Measurements from ENCODE around the gene NFKBIA. TPM values are rescaled to one million over a fixed set of nuclear protein-coding genes. Genes with fewer than 3 reads are reported as not detected.
"Not testable (repeated sequence)": the region's sequence is repeated elsewhere in the genome, so short reads cannot be mapped to it uniquely, and the experiment has no call there.

The NFKBIA gene
- total RNA-seq, 1 donor from 2014 or later, result 41.9 TPM

DNA sequence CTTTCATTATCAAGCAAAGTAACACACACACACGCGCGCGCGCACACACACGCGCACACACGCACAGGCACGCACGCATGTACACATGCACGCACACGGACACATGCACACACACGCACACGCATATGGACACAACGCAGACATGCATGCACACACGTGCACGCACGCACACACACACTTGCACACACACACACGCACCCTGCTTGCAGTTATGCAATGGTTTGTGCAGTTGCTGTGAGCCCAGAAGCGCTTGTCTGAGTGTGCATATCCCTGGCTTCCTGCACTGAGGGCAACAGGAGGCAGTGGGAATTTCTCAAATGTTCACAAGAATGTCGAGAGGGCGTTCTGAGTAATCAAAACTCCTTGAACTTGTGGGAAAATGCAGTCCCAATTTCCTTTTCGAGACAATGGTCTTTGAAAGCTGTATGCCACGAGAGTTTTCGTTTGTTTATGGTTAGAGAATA lies 41.6 kb downstream of the NFKBIA start:
- H3K36me3 Mint-ChIP-seq (ENCODE audit: low read depth, unreplicated experiment), result no peaks in the 10 kb centered on the region
- H3K4me3 Mint-ChIP-seq (ENCODE audit: unreplicated experiment), result no peak overlapping the region
- DNase-seq (ENCODE audit: low spot score), result no peak
- H3K27ac Mint-ChIP-seq (ENCODE audit: unreplicated experiment), result peak overlapping the region; percentile 24
- H3K4me1 Mint-ChIP-seq (ENCODE audit: unreplicated experiment), result peaks cover 24% of the 10 kb centered on the region
- H3K27me3 Mint-ChIP-seq (ENCODE audit: unreplicated experiment), result peaks cover 6% of the 10 kb centered on the region
- TF ChIP-seq, protein P1, sequence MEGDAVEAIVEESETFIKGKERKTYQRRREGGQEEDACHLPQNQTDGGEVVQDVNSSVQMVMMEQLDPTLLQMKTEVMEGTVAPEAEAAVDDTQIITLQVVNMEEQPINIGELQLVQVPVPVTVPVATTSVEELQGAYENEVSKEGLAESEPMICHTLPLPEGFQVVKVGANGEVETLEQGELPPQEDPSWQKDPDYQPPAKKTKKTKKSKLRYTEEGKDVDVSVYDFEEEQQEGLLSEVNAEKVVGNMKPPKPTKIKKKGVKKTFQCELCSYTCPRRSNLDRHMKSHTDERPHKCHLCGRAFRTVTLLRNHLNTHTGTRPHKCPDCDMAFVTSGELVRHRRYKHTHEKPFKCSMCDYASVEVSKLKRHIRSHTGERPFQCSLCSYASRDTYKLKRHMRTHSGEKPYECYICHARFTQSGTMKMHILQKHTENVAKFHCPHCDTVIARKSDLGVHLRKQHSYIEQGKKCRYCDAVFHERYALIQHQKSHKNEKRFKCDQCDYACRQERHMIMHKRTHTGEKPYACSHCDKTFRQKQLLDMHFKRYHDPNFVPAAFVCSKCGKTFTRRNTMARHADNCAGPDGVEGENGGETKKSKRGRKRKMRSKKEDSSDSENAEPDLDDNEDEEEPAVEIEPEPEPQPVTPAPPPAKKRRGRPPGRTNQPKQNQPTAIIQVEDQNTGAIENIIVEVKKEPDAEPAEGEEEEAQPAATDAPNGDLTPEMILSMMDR (IDR thresholded peaks at IDR 0.05; ENCODE audit: unreplicated experiment), result no peak
- no peaks in the 10 kb centered on the region for H3K9me3 Mint-ChIP-seq (ENCODE audit: unreplicated experiment)

DNA sequence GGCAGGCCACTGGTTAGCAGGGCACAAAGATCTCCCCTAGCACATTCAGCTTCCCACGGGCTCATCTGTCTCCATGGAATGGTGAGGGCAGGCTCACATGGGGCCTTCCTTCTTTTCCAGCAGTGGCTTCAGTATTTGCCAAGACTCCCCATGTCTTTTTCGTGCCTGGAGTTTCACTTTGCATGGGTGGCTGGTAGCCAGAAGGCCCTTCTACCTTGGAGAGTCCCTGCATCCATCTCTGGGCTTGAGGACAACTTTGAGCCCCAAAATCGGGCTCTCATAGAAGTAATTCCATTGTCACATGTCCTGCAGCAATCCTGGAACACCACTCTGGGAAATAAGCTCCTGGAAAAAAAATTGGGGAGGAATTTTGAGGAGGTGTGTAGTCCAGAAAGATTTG lies 42.1 kb downstream of the NFKBIA start:
- no peak for DNase-seq (ENCODE audit: low spot score)
- Mint-ChIP-seq H3K36me3 (ENCODE audit: low read depth, unreplicated experiment) (no peaks in the 10 kb centered on the region), H3K4me1 (ENCODE audit: unreplicated experiment) (peaks cover 19% of the 10 kb centered on the region), H3K27ac (ENCODE audit: unreplicated experiment) (no peak overlapping the region), H3K9me3 (ENCODE audit: unreplicated experiment) (no peaks in the 10 kb centered on the region), H3K27me3 (ENCODE audit: unreplicated experiment) (peaks cover 6% of the 10 kb centered on the region), H3K4me3 (ENCODE audit: unreplicated experiment) (no peak overlapping the region)
- TF ChIP-seq, protein P1 (IDR thresholded peaks at IDR 0.05; ENCODE audit: unreplicated experiment), result no peak

DNA sequence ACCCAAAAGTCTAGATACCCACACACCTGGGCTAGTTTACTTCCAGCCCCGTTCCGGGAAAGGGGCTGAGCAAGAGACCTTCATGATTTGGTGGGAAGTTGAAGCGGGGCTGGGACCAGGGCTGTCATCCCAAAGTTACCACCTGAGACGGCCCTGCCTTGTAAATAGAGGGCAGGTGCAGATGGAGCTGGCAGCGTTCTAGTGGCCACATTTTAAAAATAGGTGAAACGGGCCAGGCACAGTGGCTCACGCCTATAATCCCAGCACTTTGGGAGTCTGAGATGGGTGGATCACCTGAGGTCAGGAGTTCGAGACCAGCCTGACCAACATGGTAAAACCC lies 43.4 kb downstream of the NFKBIA start:
- TF ChIP-seq, protein P1 (IDR thresholded peaks at IDR 0.05; ENCODE audit: unreplicated experiment), result no peak
- Mint-ChIP-seq H3K27ac (ENCODE audit: unreplicated experiment) (no peak overlapping the region), H3K4me3 (ENCODE audit: unreplicated experiment) (no peak overlapping the region), H3K9me3 (ENCODE audit: unreplicated experiment) (no peaks in the 10 kb centered on the region), H3K4me1 (ENCODE audit: unreplicated experiment) (peaks cover 16% of the 10 kb centered on the region), H3K27me3 (ENCODE audit: unreplicated experiment) (peaks cover 6% of the 10 kb centered on the region), H3K36me3 (ENCODE audit: low read depth, unreplicated experiment) (no peaks in the 10 kb centered on the region)
- DNase-seq (ENCODE audit: low spot score), result no peak

DNA sequence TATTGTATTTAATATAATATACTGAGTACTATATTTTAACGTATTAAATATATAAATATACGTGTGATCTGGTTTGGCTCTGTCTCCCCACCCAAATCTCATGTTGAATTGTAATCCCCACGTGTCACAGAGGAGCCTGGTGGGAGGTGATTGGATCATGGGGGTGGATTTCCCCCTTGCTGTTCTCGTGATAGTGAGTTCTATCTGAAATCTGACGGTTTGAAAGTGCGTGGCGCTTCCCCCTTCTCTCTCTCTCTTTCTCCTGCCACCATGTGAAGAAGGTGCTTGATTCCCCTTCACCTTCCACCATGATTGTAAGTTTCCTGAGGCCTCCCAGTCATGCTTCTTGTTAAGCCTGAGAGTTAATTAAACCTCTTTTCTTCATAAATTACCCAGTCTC lies 44.9 kb downstream of the NFKBIA start:
- H3K36me3 Mint-ChIP-seq (ENCODE audit: low read depth, unreplicated experiment); H3K27me3 Mint-ChIP-seq (ENCODE audit: unreplicated experiment); H3K9me3 Mint-ChIP-seq (ENCODE audit: unreplicated experiment); DNase-seq (ENCODE audit: low spot score); H3K27ac Mint-ChIP-seq (ENCODE audit: unreplicated experiment); H3K4me3 Mint-ChIP-seq (ENCODE audit: unreplicated experiment): not testable (repeated sequence)
- peaks cover 19% of the 10 kb centered on the region for H3K4me1 Mint-ChIP-seq (ENCODE audit: unreplicated experiment)

DNA sequence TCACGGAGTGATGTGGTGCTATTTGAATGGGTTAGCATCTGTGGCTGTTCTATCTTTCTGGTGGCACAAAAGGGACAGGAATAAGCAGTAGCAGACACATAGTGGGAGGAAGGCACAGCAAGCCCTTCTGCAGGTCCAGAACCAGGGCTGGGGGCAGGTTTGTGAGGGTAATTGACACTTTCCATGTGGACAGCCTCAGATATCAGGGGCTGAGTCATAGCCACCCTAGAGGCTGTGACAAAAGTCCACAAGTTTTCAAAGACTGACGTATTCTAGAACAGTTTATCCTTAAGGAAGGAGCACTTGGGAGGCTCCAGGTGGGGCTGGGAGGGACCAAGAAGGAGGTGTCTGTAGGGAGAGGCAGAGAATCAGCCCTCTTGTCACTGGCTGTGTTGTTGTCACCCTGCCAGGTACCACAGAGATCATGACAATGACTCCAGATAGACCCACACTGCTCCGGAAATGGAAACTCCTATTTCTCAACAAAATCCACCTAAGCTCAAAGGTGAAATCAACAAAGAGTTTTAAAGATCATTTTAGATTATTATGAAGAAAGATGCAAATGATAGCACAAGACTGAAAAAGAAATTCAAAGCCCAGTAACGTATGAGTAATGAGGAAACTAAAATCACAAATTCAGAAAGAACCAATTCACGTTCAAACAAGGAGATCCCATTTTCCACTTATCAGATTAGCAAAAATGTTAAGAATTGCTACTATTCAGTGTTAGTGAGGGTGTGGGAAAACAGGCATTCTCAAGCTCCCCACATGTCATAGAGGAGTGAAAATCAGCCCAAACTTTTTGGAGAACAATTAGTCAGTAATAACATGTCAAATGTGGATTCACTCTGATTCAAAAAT lies 48.3 kb downstream of the NFKBIA start:
- H3K36me3 Mint-ChIP-seq (ENCODE audit: low read depth, unreplicated experiment), result no peaks in the 10 kb centered on the region
- TF ChIP-seq, protein P1 (IDR thresholded peaks at IDR 0.05; ENCODE audit: unreplicated experiment), result no peak
- H3K9me3 Mint-ChIP-seq (ENCODE audit: unreplicated experiment), result no peaks in the 10 kb centered on the region
- peaks cover 24% of the 10 kb centered on the region for H3K4me1 Mint-ChIP-seq (ENCODE audit: unreplicated experiment)
- no peak for DNase-seq (ENCODE audit: low spot score)
- H3K4me3 Mint-ChIP-seq (ENCODE audit: unreplicated experiment), result no peak overlapping the region
- no peak overlapping the region for H3K27ac Mint-ChIP-seq (ENCODE audit: unreplicated experiment)
- H3K27me3 Mint-ChIP-seq (ENCODE audit: unreplicated experiment), result peaks cover 5% of the 10 kb centered on the region

DNA sequence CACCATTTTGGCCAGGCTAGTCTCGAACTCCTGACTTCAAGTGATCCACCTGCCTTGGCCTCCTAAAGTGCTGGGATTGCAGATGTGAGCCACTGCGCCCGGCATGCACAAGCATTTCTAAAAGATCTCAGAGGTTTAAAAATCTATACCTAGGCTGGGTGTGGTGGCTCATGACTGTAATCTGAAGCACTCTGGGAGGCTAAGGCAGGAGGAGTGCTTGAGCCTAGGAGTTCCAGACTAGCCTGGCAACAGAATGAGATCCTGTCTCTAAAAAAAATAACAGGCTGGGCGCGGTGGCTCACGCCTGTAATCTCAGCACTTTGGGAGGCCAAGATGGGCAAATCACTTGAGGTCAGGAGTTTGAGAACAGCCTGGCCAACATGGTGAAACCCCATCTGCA lies 49.3 kb downstream of the NFKBIA start:
- H3K27ac Mint-ChIP-seq (ENCODE audit: unreplicated experiment); DNase-seq (ENCODE audit: low spot score); H3K36me3 Mint-ChIP-seq (ENCODE audit: low read depth, unreplicated experiment); H3K9me3 Mint-ChIP-seq (ENCODE audit: unreplicated experiment); H3K27me3 Mint-ChIP-seq (ENCODE audit: unreplicated experiment); H3K4me3 Mint-ChIP-seq (ENCODE audit: unreplicated experiment): not testable (repeated sequence)
- H3K4me1 Mint-ChIP-seq (ENCODE audit: unreplicated experiment), result peaks cover 27% of the 10 kb centered on the region

Measured in endothelial cell (in vitro differentiated cells).